H1 (cell line): ENCODE data around the gene UBA5. TPM values are rescaled to one million over a fixed set of nuclear protein-coding genes. Genes with fewer than 3 reads are reported as not detected.

ENCODE experiments used
- CHD1 ChIP-seq: IDR thresholded peaks from 2 replicates; pipeline ENCODE4 v1.6.1; 2012; ENCODE audit warnings: low read depth, low read length, improper control_type of control experiment
- EGR1 ChIP-seq: IDR thresholded peaks from 2 replicates; pipeline ENCODE4 v1.6.1; 2011; ENCODE audit warnings: low read depth, low read length, borderline replicate concordance
- EP300 ChIP-seq, 2 experiments: IDR thresholded peaks; 1 replicate in 1 of 2; 2 replicates in 1 of 2; pipeline ENCODE4 v1.6.1; 2011 to 2012; ENCODE audit warnings: low read depth in 2 of 2, low read length in 2 of 2, mild to moderate bottlenecking in 2 of 2, borderline replicate concordance in 1 of 2, inconsistent platforms in 1 of 2, moderate library complexity in 1 of 2
- HDAC6 ChIP-seq: IDR thresholded peaks from one replicate; pipeline ENCODE4 v1.7.1; 2012; ENCODE audit warnings: low read depth, mild to moderate bottlenecking, inconsistent platforms, low read length, moderate library complexity
- SP1 ChIP-seq: IDR thresholded peaks from 2 replicates; pipeline ENCODE4 v1.6.1; 2011; ENCODE audit warnings: low read depth, low read length
- SUZ12 ChIP-seq: fragments of 200-600 bp; sonication (generic); IDR thresholded peaks from 2 replicates; pipeline ENCODE4 v1.6.1; 2012; ENCODE audit warnings: mild to moderate bottlenecking, inconsistent platforms, low read length, moderate library complexity, mixed read lengths
- TCF12 ChIP-seq: IDR thresholded peaks from 2 replicates; pipeline ENCODE4 v1.6.1; 2011; ENCODE audit warnings: low read depth, mild to moderate bottlenecking, low read length
- polyA plus RNA-seq, 7 experiments: library from polyadenylated mRNA; depleted of rRNA in 3 of 7; stranded (reverse) in 5 of 7; unstranded in 2 of 7; fragments of >200 nt in 5 of 7; fragments of 200-250 nt in 2 of 7; gene quantifications; 1 replicate in 5 of 7; 2 replicates in 1 of 7; 4 replicates in 1 of 7; pipeline versions ENCODE4 v1.2.1 to v1.2.3, GENCODE V29; 2011 to 2013; ENCODE audit warnings: missing spikeins in 2 of 7, mixed read lengths in 2 of 7
- total RNA-seq: library from RNA; stranded (reverse); fragmentation: NEBNext Ultra II Directional; extraction: Animal tissue kit (Norgen Biotek cat#: 25700); gene quantifications from 2 replicates; pipeline ENCODE4 v1.2.1, GENCODE V29; 2021
- TF ChIP-seq, protein P1 (sequence below): fragments of 300-600 bp; sonication (generic); IDR thresholded peaks from 2 replicates; pipeline ENCODE4 v1.7.1; 2012; ENCODE audit warnings: low read length, moderate library complexity, mild to moderate bottlenecking, inconsistent platforms; ENCODE audit not compliant: insufficient replicate concordance
- TF ChIP-seq, protein P2 (sequence below): IDR thresholded peaks from 2 replicates; pipeline ENCODE4 v1.6.1; 2011; ENCODE audit warnings: low read length, improper control_type of control experiment

UBA5 gene
- total and polyA plus RNA-seq, 2 of the 8 experiments (the other 6 are each of a cell fraction or from before 2014, with no cell fraction given): 11.0 to 28.0 TPM

GRCh38 chr3:132722165-132723023 is 62.3 kb downstream of the UBA5 start, which contains the start of gene NPHP3 (continued):
- TF ChIP-seq EP300 (IDR thresholded peaks at IDR 0.05; ENCODE audit: borderline replicate concordance in 1 of 2, low read depth in 2 of 2, low read length in 2 of 2) (no peak), HDAC6 (no peak), CHD1 (no peak), EGR1 (peak; percentile 57; the same call in 1 of the 2 replicates), SP1 (peak; percentile 49; the same call in 1 of the 2 replicates), TCF12 (no peak), SUZ12 (no peak)
- TF ChIP-seq, protein P1, sequence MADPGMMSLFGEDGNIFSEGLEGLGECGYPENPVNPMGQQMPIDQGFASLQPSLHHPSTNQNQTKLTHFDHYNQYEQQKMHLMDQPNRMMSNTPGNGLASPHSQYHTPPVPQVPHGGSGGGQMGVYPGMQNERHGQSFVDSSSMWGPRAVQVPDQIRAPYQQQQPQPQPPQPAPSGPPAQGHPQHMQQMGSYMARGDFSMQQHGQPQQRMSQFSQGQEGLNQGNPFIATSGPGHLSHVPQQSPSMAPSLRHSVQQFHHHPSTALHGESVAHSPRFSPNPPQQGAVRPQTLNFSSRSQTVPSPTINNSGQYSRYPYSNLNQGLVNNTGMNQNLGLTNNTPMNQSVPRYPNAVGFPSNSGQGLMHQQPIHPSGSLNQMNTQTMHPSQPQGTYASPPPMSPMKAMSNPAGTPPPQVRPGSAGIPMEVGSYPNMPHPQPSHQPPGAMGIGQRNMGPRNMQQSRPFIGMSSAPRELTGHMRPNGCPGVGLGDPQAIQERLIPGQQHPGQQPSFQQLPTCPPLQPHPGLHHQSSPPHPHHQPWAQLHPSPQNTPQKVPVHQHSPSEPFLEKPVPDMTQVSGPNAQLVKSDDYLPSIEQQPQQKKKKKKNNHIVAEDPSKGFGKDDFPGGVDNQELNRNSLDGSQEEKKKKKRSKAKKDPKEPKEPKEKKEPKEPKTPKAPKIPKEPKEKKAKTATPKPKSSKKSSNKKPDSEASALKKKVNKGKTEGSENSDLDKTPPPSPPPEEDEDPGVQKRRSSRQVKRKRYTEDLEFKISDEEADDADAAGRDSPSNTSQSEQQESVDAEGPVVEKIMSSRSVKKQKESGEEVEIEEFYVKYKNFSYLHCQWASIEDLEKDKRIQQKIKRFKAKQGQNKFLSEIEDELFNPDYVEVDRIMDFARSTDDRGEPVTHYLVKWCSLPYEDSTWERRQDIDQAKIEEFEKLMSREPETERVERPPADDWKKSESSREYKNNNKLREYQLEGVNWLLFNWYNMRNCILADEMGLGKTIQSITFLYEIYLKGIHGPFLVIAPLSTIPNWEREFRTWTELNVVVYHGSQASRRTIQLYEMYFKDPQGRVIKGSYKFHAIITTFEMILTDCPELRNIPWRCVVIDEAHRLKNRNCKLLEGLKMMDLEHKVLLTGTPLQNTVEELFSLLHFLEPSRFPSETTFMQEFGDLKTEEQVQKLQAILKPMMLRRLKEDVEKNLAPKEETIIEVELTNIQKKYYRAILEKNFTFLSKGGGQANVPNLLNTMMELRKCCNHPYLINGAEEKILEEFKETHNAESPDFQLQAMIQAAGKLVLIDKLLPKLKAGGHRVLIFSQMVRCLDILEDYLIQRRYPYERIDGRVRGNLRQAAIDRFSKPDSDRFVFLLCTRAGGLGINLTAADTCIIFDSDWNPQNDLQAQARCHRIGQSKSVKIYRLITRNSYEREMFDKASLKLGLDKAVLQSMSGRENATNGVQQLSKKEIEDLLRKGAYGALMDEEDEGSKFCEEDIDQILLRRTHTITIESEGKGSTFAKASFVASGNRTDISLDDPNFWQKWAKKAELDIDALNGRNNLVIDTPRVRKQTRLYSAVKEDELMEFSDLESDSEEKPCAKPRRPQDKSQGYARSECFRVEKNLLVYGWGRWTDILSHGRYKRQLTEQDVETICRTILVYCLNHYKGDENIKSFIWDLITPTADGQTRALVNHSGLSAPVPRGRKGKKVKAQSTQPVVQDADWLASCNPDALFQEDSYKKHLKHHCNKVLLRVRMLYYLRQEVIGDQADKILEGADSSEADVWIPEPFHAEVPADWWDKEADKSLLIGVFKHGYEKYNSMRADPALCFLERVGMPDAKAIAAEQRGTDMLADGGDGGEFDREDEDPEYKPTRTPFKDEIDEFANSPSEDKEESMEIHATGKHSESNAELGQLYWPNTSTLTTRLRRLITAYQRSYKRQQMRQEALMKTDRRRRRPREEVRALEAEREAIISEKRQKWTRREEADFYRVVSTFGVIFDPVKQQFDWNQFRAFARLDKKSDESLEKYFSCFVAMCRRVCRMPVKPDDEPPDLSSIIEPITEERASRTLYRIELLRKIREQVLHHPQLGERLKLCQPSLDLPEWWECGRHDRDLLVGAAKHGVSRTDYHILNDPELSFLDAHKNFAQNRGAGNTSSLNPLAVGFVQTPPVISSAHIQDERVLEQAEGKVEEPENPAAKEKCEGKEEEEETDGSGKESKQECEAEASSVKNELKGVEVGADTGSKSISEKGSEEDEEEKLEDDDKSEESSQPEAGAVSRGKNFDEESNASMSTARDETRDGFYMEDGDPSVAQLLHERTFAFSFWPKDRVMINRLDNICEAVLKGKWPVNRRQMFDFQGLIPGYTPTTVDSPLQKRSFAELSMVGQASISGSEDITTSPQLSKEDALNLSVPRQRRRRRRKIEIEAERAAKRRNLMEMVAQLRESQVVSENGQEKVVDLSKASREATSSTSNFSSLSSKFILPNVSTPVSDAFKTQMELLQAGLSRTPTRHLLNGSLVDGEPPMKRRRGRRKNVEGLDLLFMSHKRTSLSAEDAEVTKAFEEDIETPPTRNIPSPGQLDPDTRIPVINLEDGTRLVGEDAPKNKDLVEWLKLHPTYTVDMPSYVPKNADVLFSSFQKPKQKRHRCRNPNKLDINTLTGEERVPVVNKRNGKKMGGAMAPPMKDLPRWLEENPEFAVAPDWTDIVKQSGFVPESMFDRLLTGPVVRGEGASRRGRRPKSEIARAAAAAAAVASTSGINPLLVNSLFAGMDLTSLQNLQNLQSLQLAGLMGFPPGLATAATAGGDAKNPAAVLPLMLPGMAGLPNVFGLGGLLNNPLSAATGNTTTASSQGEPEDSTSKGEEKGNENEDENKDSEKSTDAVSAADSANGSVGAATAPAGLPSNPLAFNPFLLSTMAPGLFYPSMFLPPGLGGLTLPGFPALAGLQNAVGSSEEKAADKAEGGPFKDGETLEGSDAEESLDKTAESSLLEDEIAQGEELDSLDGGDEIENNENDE: no peak
- TF ChIP-seq, protein P2, sequence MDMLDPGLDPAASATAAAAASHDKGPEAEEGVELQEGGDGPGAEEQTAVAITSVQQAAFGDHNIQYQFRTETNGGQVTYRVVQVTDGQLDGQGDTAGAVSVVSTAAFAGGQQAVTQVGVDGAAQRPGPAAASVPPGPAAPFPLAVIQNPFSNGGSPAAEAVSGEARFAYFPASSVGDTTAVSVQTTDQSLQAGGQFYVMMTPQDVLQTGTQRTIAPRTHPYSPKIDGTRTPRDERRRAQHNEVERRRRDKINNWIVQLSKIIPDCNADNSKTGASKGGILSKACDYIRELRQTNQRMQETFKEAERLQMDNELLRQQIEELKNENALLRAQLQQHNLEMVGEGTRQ: no peak
